ENCODE results near the gene MED29.

DNA sequence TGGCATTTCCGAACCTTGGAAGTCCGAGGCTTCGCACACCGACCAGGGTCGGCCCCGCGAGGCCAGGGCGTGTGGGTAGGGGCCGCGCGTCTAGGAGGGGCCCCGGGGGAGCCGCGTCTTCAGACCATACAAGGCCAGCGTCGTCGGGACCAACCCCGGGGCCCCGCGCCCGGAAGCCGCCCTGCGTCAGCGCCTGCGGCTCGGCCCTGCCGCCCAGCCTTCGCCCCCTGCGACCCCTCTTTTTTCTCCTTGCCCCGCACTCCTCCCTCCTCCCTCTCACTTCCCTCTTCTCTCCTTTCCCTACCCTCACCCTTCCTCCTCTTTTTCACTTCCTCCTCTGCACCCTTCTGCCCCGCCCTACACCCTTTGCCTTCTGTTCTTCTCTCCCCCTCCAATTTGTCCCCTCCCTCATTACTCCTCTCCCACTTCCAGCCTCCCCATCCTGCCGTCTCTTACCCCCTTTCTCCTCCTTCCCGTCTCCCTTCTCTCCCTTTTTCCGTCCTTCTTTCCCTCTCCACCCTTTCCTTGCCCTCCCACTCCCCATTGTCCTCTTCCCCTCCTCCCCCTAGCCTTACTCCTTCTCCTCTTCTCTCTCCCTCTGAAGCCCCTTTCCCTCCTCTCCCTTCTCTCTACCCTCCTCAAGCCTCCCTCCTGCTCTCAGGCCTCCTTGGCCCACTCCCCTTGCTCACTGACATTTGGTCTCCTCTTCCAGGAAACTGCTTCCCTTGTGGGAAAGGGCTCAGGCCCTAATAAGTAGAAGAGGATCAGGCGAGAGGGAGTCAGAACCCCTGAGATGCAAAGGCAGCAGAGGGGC lies 19.0 kb downstream of the MED29 start:
- TF ChIP-seq, protein P1, sequence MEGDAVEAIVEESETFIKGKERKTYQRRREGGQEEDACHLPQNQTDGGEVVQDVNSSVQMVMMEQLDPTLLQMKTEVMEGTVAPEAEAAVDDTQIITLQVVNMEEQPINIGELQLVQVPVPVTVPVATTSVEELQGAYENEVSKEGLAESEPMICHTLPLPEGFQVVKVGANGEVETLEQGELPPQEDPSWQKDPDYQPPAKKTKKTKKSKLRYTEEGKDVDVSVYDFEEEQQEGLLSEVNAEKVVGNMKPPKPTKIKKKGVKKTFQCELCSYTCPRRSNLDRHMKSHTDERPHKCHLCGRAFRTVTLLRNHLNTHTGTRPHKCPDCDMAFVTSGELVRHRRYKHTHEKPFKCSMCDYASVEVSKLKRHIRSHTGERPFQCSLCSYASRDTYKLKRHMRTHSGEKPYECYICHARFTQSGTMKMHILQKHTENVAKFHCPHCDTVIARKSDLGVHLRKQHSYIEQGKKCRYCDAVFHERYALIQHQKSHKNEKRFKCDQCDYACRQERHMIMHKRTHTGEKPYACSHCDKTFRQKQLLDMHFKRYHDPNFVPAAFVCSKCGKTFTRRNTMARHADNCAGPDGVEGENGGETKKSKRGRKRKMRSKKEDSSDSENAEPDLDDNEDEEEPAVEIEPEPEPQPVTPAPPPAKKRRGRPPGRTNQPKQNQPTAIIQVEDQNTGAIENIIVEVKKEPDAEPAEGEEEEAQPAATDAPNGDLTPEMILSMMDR (IDR thresholded peaks at IDR 0.05), result no peak
- no peak for TF ChIP-seq EZH2 (IDR thresholded peaks at IDR 0.05; ENCODE audit: borderline replicate concordance, insufficient read depth, low read depth, low read length, poor library complexity, severe bottlenecking)

All from B cell (primary cell).